GM21529 (cell line): ENCODE data around the gene GPX1.
"Not testable (repeated sequence)": the region's sequence is repeated elsewhere in the genome, so short reads cannot be mapped to it uniquely, and the experiment has no call there.

Experiments
- ATAC-seq: cut with Tn5 transposase; IDR thresholded peaks from one replicate; pipeline ENCODE4 v1.9.1; 2021; ENCODE audit not compliant: unreplicated experiment

The GPX1 gene

DNA sequence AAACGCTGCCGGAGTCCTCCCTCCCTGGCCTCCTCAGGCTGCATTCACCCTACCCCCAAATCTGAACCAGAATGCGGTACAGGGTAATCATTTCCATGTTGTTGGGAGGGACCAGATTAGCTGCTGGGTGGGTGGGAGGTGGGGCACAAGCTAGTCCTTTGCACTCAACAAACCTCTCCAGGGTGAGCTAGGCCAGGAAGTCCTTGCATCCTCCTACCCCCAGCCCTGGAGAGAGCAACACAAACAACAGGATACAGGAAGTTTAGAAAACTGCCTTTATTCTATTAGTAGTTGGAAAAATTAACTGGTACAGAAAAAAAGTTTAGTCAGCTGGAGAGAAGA lies 702 bp upstream of the GPX1 start:
- peak; percentile 18 for ATAC-seq

DNA sequence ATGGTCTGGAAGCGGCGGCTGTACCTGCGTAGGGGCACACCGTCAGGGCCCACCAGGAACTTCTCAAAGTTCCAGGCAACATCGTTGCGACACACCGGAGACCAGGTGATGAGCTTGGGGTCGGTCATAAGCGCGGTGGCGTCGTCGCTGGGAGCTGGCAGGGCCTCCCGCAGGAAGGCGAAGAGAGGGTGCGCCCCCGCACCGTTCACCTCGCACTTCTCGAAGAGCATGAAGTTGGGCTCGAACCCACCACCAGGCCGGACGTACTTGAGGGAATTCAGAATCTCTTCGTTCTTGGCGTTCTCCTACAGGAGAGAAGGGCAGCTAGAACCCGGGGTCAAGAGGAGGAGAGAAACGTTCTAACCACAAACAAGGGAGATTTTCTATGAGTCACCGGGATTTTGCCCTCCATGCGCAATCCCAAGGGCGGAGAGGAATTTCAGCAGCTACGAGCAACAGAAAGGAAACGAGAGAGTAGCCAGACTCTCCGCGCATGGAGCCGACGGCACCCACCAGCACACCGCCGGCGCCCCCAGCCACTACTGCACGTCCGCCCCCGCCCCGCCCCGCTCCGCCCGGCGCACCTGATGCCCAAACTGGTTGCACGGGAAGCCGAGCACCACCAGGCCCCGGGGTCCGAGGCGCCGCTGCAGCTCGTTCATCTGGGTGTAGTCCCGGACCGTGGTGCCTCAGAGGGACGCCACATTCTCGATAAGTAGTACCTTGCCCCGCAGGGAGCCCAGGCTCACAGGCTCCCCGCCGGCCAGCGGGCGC lies 523 bp downstream of the GPX1 start:
- peak; percentile 19 for ATAC-seq

DNA sequence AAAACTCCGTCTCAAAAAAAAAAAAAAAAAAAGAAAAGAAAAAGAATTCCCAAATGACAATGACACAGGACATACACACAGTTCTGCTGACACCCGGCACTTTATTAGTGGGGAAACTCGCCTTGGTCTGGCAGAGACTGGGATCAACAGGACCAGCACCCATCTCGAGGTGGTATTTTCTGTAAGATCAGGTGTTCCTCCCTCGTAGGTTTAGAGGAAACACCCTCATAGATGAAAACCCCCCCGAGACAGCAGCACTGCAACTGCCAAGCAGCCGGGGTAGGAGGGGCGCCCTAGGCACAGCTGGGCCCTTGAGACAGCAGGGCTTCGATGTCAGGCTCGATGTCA lies 1.1 kb downstream of the GPX1 start:
- not testable (repeated sequence) for ATAC-seq

DNA sequence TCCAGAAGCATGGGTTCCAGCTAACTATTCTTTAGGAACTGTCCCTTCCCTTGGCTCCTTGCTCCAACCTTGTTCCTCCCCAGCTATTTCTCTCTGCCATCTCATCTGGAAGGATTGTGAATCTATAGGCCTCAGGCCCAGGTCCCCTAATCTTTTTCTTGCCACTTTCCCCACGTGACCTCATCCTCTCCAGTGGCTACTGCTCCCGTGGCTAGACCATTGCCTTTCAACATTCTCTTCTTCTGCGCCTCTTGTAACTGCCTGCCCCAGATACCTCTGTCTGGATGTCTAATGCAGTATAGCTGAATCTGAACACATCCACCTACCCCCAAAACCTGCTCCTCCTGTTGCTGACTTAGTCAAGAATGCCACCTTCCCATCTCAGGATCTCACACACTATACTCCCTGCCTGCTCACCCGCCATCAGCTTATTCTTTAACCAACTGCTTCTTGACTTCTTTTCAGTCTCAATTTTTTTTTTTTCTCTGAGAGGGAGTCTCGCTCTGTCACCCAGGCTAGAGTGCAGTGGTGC lies 5.2 kb downstream of the GPX1 start:
- no peak for ATAC-seq

DNA sequence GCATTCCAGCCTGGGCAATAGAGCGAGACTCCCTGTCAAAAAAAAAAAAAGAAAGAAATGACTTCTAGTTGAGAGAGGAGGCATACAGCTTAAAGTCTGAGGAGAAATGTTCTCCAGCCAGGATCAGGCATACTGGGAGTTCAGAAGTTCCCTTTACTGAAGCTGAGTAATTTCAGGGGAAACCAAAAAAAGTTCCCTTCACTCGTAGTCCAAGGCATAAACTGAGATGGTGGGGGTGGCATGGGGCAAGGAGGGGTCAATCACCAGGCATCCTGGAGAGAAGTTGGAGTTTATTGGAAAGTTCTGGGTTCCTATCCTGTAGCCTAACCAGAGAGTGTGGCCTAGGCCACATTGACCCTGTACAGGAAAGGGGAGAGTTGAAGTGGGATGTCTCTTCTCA lies 5.9 kb downstream of the GPX1 start:
- ATAC-seq = no peak

DNA sequence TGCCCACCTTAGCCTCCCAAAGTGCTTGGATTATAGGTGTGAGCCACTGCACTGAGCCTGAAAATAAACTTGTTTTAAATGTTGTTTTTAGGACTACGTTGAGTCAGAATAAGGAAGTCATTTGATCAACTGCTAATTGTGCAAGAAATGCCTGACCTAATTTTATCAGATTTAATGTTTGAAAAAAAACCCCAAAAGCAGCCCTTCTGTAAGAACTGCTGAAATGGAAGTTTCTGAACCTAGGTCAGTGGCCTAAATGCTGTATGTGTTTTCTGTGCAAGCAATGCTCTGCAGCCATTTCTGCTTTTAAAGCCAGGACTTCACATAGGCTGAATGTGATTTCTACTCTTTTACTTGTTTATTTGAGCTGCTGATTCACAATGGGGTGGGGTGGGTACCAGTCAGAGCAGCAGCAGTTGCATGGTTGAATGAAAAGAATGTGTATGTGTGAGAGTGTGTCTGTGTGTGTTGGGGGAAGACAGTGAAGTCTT lies 6.6 kb downstream of the GPX1 start:
- no peak for ATAC-seq

DNA sequence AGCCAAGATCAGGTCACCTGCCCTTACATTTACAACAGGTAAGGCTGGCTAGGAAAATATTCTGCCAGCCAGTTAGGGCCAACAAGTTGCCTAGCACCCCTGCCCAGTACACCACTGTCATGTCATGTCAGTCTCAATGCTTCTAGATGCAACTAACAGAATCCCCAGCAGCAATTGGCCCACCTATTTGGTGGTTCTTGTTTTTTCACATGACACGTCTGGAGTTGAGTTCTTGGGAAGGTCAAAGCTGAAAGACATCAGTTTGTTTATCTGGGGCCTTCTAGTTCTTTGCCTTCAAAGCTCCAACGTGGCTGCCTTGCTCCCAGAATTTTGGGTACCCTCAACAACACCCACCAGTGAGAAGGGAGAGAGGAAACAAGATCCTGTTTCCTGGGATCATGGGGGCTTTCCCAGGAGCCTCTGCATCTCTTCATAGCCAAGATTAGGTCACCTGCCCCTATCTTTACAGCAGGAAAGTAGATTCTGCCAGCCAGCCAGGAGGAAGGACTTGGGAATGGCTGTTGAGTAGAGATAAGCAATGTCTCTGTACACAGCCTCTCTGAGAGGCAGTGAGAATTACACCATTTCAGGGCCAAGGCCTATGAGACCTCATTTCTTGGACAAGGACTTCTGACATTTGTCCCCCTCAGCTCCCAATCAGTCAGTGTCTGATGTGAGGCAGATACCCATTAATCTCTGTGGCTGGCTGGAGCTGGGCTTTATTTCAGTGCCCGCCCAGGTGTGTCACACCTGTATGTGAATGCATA lies 8.6 kb downstream of the GPX1 start:
- ATAC-seq = no peak

DNA sequence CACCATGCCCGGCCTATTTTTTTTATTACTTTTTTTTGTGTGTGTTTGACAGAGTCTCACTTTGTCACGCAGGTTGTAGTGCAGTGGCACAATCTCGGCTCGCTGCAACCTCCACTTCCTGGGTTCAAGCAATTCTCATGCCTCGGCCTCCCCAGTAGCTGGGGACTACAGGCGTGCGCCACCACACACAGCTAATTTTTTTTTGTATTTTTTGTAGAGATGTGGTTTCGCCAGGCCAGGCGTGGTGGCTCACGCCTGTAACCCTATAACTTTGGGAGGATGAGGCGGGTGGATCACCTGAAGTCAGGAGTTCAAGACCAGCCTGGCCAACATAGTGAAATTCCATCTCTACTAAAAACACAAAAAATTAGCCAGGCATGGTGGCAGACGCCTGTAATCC lies 9.8 kb downstream of the GPX1 start:
- not testable (repeated sequence) for ATAC-seq

DNA sequence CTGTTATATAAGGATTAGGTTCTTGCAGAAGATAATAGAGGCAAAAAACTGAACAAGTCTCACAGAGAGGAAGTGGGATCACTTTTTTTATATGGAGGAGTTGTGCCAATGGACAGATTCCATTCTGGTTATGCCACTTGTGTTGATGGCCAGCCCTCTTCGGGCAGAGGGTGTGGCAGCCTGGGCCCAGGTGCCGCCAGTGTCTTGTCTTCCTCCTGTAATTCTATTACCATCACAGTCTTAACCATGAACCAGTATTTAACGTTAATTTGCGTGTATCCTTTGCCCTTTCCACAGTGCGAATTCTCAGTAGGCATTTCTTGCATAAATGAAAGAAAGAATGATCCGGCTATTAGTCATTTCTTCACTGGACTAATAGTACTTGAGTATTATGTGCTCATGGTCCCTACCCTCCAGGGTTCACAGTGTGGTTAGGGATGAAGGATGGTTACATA lies 11.3 kb downstream of the GPX1 start:
- no peak for ATAC-seq

DNA sequence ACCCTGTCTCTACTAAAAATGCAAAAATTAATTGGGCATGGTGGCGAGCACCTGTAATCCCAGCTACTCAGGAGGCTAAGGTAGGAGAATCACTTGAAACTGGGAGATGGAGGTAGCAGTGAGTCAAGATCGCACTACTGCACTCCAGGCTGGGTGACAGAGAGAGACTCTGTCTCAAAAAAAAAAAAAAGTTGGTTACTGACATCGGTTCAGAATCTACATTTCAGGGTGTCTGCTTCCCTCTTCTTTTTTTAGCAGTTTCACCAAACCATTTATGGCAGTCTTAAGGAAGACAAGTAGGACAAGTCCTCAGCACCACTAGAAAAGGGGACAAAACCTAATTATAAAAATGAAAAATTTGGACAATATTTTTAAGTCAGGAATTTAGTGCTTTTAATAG lies 15.0 kb downstream of the GPX1 start:
- no peak for ATAC-seq

DNA sequence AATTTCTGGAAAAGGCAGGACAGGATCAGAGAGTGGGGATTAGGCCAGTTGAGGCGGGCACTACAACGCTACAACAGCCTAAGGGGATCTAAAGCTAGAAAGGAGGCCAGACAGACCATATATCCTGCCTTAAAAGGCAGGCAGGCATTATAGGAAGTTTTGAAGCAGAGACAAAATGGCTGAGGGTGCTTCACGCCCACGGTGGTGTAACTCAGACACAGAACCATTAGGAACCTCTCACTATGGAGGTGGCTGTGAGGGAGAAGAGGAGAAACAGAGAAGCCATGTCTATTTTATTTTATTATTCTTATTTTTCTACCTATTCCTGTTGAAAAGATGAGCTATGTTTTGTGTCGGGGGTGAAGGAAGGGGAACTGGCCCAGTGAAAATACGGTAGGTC lies 16.2 kb downstream of the GPX1 start:
- no peak for ATAC-seq

DNA sequence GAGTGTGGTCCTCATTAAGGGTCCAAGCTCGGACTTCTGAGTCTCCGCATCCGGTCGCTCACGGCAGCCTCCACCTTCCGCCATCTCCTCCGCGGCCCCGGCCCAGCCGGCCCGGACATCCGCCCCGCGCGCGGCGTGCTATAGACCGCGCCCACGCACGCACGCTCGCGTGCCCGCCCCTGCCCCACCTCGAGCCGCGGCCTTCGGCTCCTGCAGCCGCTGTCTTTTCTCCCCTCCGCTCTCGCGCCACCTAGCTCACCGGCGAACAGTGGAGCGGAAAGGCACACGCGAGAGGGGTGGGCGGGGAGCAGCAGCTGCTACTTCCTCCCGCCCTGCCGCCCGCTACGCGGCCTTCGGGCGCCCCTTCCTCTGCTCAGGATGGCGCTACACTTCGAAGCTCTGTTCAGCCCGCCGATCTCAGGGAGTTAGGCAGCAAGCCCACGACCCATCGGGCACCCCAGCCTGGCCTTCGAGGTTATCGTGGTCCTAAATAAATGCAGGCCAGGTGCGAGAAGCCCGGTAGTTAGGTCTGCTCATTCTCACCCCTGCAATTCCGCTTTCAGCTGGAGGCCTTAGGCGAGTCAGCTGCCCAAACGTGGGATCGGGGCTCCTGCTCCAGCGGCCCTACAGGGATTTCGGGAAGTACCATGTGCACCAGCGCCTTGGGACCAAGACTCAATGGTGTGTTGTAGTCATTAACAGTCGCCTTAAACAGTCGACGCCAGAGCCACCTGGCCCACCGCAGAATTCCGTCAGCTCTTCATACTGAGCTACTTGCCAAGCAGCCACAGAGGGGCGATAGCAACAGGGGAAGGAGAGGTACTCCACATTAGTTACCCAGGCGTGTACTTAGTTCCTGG lies 18.0 kb downstream of the GPX1 start, which contains the start of gene USP4:
TSS of gene USP4 (minus strand) at position 113 of the 860 bp plus-strand sequence. CDS start at position 84, 29 bp downstream.
- peak; percentile 80 for ATAC-seq

DNA sequence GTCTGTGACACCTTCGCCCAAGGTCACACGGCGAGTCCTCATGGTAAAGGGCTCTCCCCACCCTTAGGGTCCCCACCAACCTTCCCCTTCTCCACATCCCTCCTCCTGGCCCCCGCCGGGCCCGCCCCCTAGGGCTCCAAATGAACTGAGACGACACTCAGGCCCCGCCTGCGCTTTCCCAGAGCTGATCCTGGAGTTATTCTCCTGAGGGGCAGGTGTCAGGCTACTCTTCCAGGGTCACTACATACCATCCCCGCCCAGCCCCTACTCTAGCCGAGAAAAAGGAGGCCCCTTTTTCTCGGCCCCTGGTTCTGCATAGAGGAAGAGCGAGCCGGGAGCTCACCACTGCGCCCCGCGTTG lies 18.6 kb downstream of the GPX1 start:
- ATAC-seq = no peak

DNA sequence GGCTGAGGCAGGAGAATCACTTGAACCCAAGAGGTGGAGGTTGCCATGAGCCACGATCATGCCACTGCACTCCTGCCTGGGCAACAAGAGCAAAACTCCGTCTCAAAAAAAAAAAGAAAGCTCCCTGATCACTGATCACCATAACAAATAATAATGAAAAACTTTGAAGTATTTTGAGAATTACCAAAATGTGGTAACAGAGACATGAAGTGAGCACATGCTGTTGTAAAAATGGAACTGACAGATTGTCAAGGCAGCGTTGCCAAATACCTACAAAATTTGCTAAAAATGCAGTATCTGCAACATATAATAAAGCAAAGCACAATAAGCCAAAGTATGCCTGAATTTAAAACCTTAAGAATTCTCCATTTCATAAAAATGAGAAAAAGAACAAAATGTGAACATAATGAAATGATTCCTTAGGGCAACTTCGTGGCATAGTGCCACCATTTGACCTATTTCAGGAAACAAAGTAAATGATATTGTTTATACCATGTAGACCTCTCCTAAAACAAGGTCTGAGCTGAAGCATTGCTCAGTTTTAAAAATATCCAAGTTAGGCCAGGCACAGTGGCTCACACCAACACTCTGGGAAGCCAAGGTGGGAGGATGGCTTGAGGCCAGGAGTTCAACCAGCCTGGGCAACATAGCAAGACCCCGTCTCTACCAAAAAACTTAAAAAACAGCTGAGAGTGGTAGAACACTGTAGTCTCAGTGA lies 24.1 kb downstream of the GPX1 start:
- no peak for ATAC-seq

DNA sequence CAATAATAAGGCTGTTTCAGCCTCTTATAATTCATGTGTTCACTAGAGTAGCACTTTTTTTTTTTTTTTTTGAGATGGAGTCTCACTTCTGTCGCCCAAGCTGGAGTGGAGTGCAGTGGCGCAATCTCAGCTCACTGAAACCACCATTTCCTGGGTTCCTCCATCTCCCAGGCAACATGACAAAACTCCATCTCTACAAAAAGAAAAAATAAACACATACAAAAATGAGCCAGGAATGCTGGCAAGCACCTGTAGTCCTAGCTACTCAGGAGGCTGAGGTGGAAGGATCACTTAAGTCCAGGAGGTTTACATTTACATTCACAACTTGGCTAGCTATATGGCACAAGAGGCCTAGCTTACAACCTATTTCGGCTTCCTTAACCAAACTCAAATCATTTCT lies 25.1 kb downstream of the GPX1 start:
- ATAC-seq = no peak

DNA sequence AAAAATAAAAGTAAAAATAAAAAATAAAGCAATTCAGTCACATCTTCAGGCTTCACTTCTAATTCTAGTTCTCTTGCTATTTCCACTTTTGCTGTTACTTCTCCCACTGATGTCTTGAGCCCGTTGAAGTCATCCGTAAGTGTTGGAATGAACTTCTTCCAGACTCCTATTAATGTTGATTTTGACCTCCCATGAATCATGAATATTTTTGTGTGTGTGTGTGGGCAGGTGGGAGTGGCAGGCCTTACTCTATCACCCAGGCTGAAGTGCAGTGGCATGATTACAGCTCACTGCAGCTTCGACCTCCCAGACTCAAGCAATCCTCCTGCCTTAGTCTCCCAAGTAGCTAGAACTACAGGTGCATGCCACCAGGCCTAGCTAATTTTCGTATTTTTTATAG lies 29.0 kb downstream of the GPX1 start:
- no peak for ATAC-seq

DNA sequence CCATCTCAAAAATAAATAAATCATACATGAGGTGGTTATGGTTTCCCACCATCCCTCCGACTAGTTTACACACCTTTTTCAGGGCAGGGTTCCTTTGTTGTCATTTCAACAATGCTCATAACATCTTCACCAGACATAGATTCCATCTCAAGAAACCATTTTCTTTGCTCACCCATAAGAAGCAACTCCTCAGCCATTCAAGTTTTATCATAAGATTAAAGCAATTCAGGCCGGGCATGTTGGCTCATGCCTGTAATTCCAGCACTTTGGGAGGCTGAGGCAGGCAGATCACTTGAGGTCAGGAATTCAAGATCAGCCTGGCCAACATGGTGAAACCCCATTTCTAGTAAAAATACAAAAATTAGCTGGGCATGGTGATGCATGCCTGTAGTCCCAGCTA lies 29.8 kb downstream of the GPX1 start:
- ATAC-seq = not testable (repeated sequence)

DNA sequence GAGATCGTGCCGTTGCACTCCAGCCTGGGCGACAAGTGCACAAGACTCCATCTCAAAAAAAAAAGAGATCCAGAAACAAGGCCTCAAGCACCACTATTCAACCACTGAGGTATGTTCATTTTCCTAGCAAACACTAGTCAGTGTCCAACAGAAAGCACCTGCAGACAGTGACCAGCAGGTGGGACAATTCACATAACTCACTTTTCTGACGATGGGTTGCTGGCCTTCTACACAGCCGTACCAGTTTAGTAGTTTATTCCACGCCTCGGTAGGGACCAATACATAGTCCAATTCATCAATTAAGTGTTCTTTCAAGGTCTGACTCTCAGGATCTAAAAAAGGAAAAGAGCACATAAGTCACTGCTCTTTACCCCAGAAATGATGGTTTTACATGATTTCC lies 30.7 kb downstream of the GPX1 start:
- no peak for ATAC-seq

DNA sequence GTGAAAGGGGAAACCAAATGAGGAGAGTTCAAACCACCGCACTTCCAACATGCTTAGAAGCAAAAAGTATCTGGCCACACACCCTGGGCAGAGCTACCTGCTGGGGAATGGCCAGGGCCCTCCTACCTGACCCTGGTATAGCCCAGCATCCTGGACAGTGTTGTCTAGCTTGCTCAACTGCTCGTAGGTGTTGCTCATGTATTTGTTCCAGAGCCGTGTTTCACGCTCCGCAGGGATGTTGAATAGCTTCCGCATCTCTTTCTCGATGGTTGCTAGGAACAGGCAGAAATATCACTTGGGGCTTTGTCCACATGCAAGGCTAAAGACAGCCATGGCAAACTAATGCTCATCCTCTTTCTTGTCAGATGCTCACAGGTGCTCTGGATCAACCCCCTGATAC lies 33.4 kb downstream of the GPX1 start:
- no peak for ATAC-seq

DNA sequence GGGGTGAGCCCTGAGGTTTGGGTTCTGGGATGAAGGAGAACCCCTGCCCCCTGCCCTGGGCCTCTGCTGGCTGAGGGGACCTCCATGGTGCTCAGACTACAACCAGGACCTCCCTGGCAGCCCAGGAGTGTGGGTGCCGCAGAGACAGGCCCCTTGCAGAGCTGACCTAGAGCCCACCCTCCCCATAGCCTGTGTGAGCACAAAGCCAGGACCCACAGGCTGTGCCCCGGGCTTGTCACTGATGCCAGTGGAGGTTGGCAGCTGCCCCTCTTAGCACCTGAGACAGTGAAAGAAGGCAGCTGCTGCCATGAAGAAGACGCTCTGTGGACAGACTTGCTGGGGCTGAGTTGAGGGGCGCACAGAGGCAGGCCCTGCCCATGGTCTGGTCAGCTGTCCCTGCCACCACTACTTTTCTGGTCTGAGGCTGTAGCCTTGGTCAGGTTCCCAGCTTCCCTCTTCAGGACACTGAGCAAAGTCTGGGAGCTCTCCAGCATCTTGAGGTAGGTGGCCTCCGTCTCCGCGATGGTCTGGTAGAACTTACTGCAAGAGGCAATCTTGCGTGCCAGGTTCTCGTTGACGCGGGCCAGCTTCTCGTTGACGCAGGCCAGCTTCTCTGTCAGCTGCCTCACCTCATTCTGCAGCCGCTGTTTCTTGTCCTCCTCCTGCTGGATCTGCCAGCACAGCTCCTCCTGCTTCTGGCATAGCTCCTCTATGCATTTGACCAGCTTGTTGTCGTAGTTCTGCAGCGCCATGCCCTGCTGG lies 41.3 kb downstream of the GPX1 start:
- ATAC-seq = no peak
